ENCODE results near the gene GPR62. TPM values are rescaled to one million over a fixed set of nuclear protein-coding genes. Genes with fewer than 3 reads are reported as not detected.

GPR62 gene
- polyA plus RNA-seq, 1 of the 3 experiments (the other 2 are of a cell fraction), result 0.02 TPM

- no peak overlapping the region for H3K9ac ChIP-seq
Measured at GRCh38 chr3:51964521-51964920, 9.3 kb downstream of the GPR62 start.

DNA sequence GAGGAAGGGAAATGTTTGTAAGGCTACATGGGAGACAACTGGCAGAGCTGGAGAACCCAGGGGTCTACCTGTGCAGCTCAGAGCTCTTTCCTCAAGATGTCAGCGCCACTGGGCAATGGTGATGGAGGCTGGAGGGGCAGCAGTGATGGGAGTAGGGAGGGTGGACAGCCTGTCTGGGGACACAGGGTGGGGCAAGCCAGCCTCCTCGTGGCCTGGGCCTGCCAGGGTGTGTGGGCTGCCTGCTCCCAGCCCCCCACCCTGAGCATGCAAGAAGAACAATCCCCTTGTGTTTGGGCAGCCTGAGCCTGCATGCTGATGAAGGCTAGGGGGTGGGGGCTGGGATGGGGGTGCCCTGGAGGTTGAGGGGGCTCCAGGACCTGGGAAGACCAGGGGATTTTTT, 10.8 kb downstream of the GPR62 start:
- peaks cover 4 to 61% of the 10 kb centered on the region in 2 experiments; a peak in 2 of 4 replicates for H3K4me1 ChIP-seq (ENCODE audit: control insufficient read depth in 1 of 2, insufficient read depth in 2 of 2, low read depth in 1 of 2, low read length in 1 of 2)
- H3K27ac ChIP-seq (ENCODE audit: low read depth in 2 of 2, low read length in 1 of 2), result peak overlapping the region in 1 of 2 experiments; percentile 74; a peak in 1 of 4 replicates
- ChIA-PET CTCF (interaction anchor here (0.8 to 10.7 kb wide), 5 partner anchors 8 to 38 kb away, joined by 3 to 84 read pairs (median 10); partner anchors contain the start of genes ABHD14A, ABHD14B, PARP3 and RRP9), POLR2A (interaction anchor here (1.5 kb wide), 1 partner anchor 13 kb away, joined by 4 read pairs; no protein-coding TSS in a partner anchor)
- no peaks in the 10 kb centered on the region for H3K9me3 ChIP-seq
- H3K79me2 ChIP-seq (ENCODE audit: insufficient read depth), result peaks cover 39% of the 10 kb centered on the region
- 0 out of 2 replicates have a peak, but pooled peaks cover 4% of the 10 kb centered on the region for H4K20me1 ChIP-seq (ENCODE audit: insufficient read depth)
- 0 out of 2 replicates have a peak overlapping the region, but pooled peaks have one; percentile 79 for H3K9ac ChIP-seq
- no peaks in the 10 kb centered on the region for H3K27me3 ChIP-seq (ENCODE audit: insufficient read depth)
- peaks cover 0 to 5% of the 10 kb centered on the region in 2 experiments for H3K36me3 ChIP-seq (replicated peaks in 1 of 2; ENCODE audit: control insufficient read depth in 1 of 2, insufficient read depth in 2 of 2, low read length in 1 of 2)
- peak overlapping the region; percentile 76 to 79 for H3K4me3 ChIP-seq (ENCODE audit: low read depth in 2 of 2, low read length in 1 of 2)
- WGBS (ENCODE audit: low lambda C conversion rate), result 93% methylated on average over 2 of the region's 2 CpGs
- no peak for DNase-seq
- no peaks in the 10 kb centered on the region for H3K9me2 ChIP-seq
- TF ChIP-seq CHD2 (IDR thresholded peaks at IDR 0.05; ENCODE audit: low read length, partially characterized antibody) (no peak), NFIC (IDR thresholded peaks at IDR 0.05; ENCODE audit: borderline replicate concordance) (no peak), RAD21 (IDR thresholded peaks at IDR 0.05; ENCODE audit: low read length) (no peak), MEF2A (IDR thresholded peaks at IDR 0.05; ENCODE audit: borderline replicate concordance, low read depth) (no peak), NRF1 (IDR thresholded peaks at IDR 0.05; ENCODE audit: low read depth, low read length) (no peak), FOXM1 (IDR thresholded peaks at IDR 0.05; ENCODE audit: low read depth) (no peak), SIN3A (IDR thresholded peaks at IDR 0.05; ENCODE audit: borderline replicate concordance, low read depth, low read length) (no peak), USF2 (IDR thresholded peaks at IDR 0.05; ENCODE audit: borderline replicate concordance, low read depth, low read length) (no peak), GATA2 (CRISPR knock-in tag; IDR thresholded peaks at IDR 0.05) (no peak), ELF1 (IDR thresholded peaks at IDR 0.05) (no peak), ZBTB33 (IDR thresholded peaks at IDR 0.05; ENCODE audit: borderline replicate concordance, low read depth) (no peak), TEAD4 (IDR thresholded peaks at IDR 0.05; ENCODE audit: borderline replicate concordance, insufficient read depth) (no peak), RFX5 (IDR thresholded peaks at IDR 0.05; ENCODE audit: low read length) (no peak), RXRA (IDR thresholded peaks at IDR 0.05; ENCODE audit: borderline replicate concordance, low read depth) (no peak), PBX3 (IDR thresholded peaks at IDR 0.05) (no peak), MXI1 (IDR thresholded peaks at IDR 0.05; ENCODE audit: low read depth, low read length) (no peak)
- TF ChIP-seq, protein P1, sequence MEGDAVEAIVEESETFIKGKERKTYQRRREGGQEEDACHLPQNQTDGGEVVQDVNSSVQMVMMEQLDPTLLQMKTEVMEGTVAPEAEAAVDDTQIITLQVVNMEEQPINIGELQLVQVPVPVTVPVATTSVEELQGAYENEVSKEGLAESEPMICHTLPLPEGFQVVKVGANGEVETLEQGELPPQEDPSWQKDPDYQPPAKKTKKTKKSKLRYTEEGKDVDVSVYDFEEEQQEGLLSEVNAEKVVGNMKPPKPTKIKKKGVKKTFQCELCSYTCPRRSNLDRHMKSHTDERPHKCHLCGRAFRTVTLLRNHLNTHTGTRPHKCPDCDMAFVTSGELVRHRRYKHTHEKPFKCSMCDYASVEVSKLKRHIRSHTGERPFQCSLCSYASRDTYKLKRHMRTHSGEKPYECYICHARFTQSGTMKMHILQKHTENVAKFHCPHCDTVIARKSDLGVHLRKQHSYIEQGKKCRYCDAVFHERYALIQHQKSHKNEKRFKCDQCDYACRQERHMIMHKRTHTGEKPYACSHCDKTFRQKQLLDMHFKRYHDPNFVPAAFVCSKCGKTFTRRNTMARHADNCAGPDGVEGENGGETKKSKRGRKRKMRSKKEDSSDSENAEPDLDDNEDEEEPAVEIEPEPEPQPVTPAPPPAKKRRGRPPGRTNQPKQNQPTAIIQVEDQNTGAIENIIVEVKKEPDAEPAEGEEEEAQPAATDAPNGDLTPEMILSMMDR (IDR thresholded peaks at IDR 0.05), result no peak
- peaks cover 12% of the 10 kb centered on the region for H3F3A ChIP-seq (replicated peaks; ENCODE audit: insufficient read depth)
- no peak overlapping the region for H2AFZ ChIP-seq (ENCODE audit: low read depth)
- peak overlapping the region; percentile 99 for H3K4me2 ChIP-seq

More at GRCh38 chr3:51964521-51964920, 9.3 kb downstream of the GPR62 start:
- H3K9me2 ChIP-seq, result no peaks in the 10 kb centered on the region
- H3K4me3 ChIP-seq (ENCODE audit: low read depth in 2 of 2, low read length in 1 of 2), result no peak overlapping the region
- 75% methylated on average over 3 of the region's 4 CpGs for WGBS (ENCODE audit: low lambda C conversion rate)
- 0 out of 2 replicates have a peak, but pooled peaks cover 4% of the 10 kb centered on the region for H4K20me1 ChIP-seq (ENCODE audit: insufficient read depth)
- H3F3A ChIP-seq (replicated peaks; ENCODE audit: insufficient read depth), result peaks cover 9% of the 10 kb centered on the region
- no peak for TF ChIP-seq FOSL2 (IDR thresholded peaks at IDR 0.05; ENCODE audit: borderline replicate concordance, low read depth)
- no peak for TF ChIP-seq MEF2A (IDR thresholded peaks at IDR 0.05; ENCODE audit: borderline replicate concordance, low read depth)
- TF ChIP-seq EZH2phosphoT487 (IDR thresholded peaks at IDR 0.05; ENCODE audit: borderline replicate concordance, low read depth), result no peak
- no peak for TF ChIP-seq MAX (IDR thresholded peaks at IDR 0.05; ENCODE audit: low read depth)
- no peak for TF ChIP-seq RAD21 (IDR thresholded peaks at IDR 0.05; ENCODE audit: low read length)
- TF ChIP-seq JUND (IDR thresholded peaks at IDR 0.05), result no peak
- TF ChIP-seq RFX5 (IDR thresholded peaks at IDR 0.05; ENCODE audit: low read length), result no peak
- TF ChIP-seq CHD2 (IDR thresholded peaks at IDR 0.05; ENCODE audit: low read length, partially characterized antibody), result no peak
- peak overlapping the region; percentile 99; the same call in 1 of the 2 replicates for H3K4me2 ChIP-seq
- no peak for DNase-seq
- ChIA-PET CTCF (interaction anchor here (0.8 to 10.7 kb wide), 4 partner anchors 9 to 22 kb away, joined by 4 to 84 read pairs (median 6); partner anchors contain the start of genes ABHD14A, ABHD14B, ACY1 and PARP3), POLR2A (interaction anchor here (1.2 to 1.8 kb wide), 3 partner anchors 9 to 22 kb away, joined by 3 to 11 read pairs (median 4); partner anchors contain the start of genes ABHD14B and PARP3)
- no peaks in the 10 kb centered on the region for H3K9me3 ChIP-seq
- peaks cover 0 to 19% of the 10 kb centered on the region in 2 experiments for H3K36me3 ChIP-seq (replicated peaks in 1 of 2; ENCODE audit: control insufficient read depth in 1 of 2, insufficient read depth in 2 of 2, low read length in 1 of 2)
- H3K27ac ChIP-seq (ENCODE audit: low read depth in 2 of 2, low read length in 1 of 2), result no peak overlapping the region; a peak in 1 of 4 replicates
- H2AFZ ChIP-seq (ENCODE audit: low read depth), result no peak overlapping the region
- peaks cover 39% of the 10 kb centered on the region for H3K79me2 ChIP-seq (ENCODE audit: insufficient read depth)
- H3K27me3 ChIP-seq (ENCODE audit: insufficient read depth), result no peaks in the 10 kb centered on the region
- peaks cover 4 to 46% of the 10 kb centered on the region in 2 experiments; a peak in 2 of 4 replicates for H3K4me1 ChIP-seq (ENCODE audit: control insufficient read depth in 1 of 2, insufficient read depth in 2 of 2, low read depth in 1 of 2, low read length in 1 of 2)
